HG03520 (cell line): Measurements from ENCODE around the gene TTC28.
"Not testable (repeated sequence)": the region's sequence is repeated elsewhere in the genome, so short reads cannot be mapped to it uniquely, and the experiment has no call there.

ENCODE experiments used
- ATAC-seq: cut with Tn5 transposase; IDR thresholded peaks from one replicate; pipeline ENCODE4 v1.9.1; 2021; ENCODE audit warnings: mild to moderate bottlenecking, moderate library complexity; ENCODE audit not compliant: unreplicated experiment

TTC28 gene

GRCh38 chr22:28679611-28680287 lies at the start of gene TTC28:
Gene TTC28, minus strand, starts transcription at chr22:28679840. Its CDS starts 117 bp downstream, at chr22:28679723.
- ATAC-seq: not testable (repeated sequence)

GRCh38 chr22:28728621-28729313 lies 49.1 kb upstream of the TTC28 start:
- no peak for ATAC-seq

- ATAC-seq: no peak
These were observed 48.4 kb upstream of the TTC28 start for GRCh38 chr22:28728002-28728401.

GRCh38 chr22:28718044-28718443 lies 38.4 kb upstream of the TTC28 start:
- no peak for ATAC-seq

GRCh38 chr22:28716686-28717085 lies 37.0 kb upstream of the TTC28 start:
- ATAC-seq: no peak

- ATAC-seq: no peak
These were observed 36.0 kb upstream of the TTC28 start for GRCh38 chr22:28715611-28716010.

GRCh38 chr22:28714043-28714628 lies 34.5 kb upstream of the TTC28 start:
- no peak for ATAC-seq

- no peak for ATAC-seq
These were observed 32.5 kb upstream of the TTC28 start for GRCh38 chr22:28711820-28712777.

- no peak for ATAC-seq
These were observed 31.7 kb upstream of the TTC28 start for GRCh38 chr22:28711341-28711740.

- no peak for ATAC-seq
These were observed 31.0 kb upstream of the TTC28 start for GRCh38 chr22:28710576-28711191.

GRCh38 chr22:28710107-28710506 lies 30.5 kb upstream of the TTC28 start:
- no peak for ATAC-seq

- no peak for ATAC-seq
These were observed 27.2 kb upstream of the TTC28 start for GRCh38 chr22:28706845-28707244.

GRCh38 chr22:28703436-28703835 lies 23.8 kb upstream of the TTC28 start:
- no peak for ATAC-seq

GRCh38 chr22:28702891-28703290 lies 23.3 kb upstream of the TTC28 start:
- no peak for ATAC-seq

GRCh38 chr22:28693041-28693760 lies 13.6 kb upstream of the TTC28 start:
- not testable (repeated sequence) for ATAC-seq

GRCh38 chr22:28689796-28690195 lies 10.2 kb upstream of the TTC28 start:
- ATAC-seq: not testable (repeated sequence)

GRCh38 chr22:28682966-28683365 lies 3.3 kb upstream of the TTC28 start:
- ATAC-seq: not testable (repeated sequence)

- not testable (repeated sequence) for ATAC-seq
These were observed 1.3 kb upstream of the TTC28 start for GRCh38 chr22:28680813-28681490.
